GM10847 (cell line): Measurements from ENCODE around the gene DNAH14.

ENCODE experiments used
- POLR2A ChIP-seq: IDR thresholded peaks from 2 replicates; pipeline ENCODE4 v1.6.1; 2011; ENCODE audit not compliant: insufficient read length; ENCODE audit errors: extremely low read depth

DNAH14 gene

GRCh38 chr1:225225681-225226080 is 296.2 kb downstream of the DNAH14 start:
- TF ChIP-seq POLR2A, result no peak

GRCh38 chr1:225228871-225229303 is 299.4 kb downstream of the DNAH14 start:
- TF ChIP-seq POLR2A, result no peak

GRCh38 chr1:225230483-225230882 is 301.0 kb downstream of the DNAH14 start:
- no peak for TF ChIP-seq POLR2A

GRCh38 chr1:225242611-225243010 is 313.1 kb downstream of the DNAH14 start:
- TF ChIP-seq POLR2A, result no peak

GRCh38 chr1:225250432-225250831 is 321.0 kb downstream of the DNAH14 start:
- no peak for TF ChIP-seq POLR2A

GRCh38 chr1:225253173-225253572 is 323.7 kb downstream of the DNAH14 start:
- TF ChIP-seq POLR2A, result no peak

- TF ChIP-seq POLR2A, result no peak
Measured at GRCh38 chr1:225253784-225254183, 324.3 kb downstream of the DNAH14 start.

GRCh38 chr1:225254676-225255075 is 325.2 kb downstream of the DNAH14 start:
- TF ChIP-seq POLR2A, result no peak

GRCh38 chr1:225257081-225257480 is 327.6 kb downstream of the DNAH14 start:
- TF ChIP-seq POLR2A, result no peak

GRCh38 chr1:225258811-225259210 is 329.3 kb downstream of the DNAH14 start:
- TF ChIP-seq POLR2A, result no peak

- TF ChIP-seq POLR2A, result no peak
Measured at GRCh38 chr1:225259542-225259941, 330.1 kb downstream of the DNAH14 start.

GRCh38 chr1:225260319-225260718 is 330.8 kb downstream of the DNAH14 start:
- no peak for TF ChIP-seq POLR2A

- no peak for TF ChIP-seq POLR2A
Measured at GRCh38 chr1:225277445-225277844, 348.0 kb downstream of the DNAH14 start.

- no peak for TF ChIP-seq POLR2A
Measured at GRCh38 chr1:225280563-225280962, 351.1 kb downstream of the DNAH14 start.

GRCh38 chr1:225290244-225290643 is 360.8 kb downstream of the DNAH14 start:
- TF ChIP-seq POLR2A, result no peak

GRCh38 chr1:225299624-225300023 is 370.1 kb downstream of the DNAH14 start:
- no peak for TF ChIP-seq POLR2A

- TF ChIP-seq POLR2A, result no peak
Measured at GRCh38 chr1:225300381-225300780, 370.9 kb downstream of the DNAH14 start.

GRCh38 chr1:225304996-225305395 is 375.5 kb downstream of the DNAH14 start:
- no peak for TF ChIP-seq POLR2A

GRCh38 chr1:225318706-225319575 is 389.5 kb downstream of the DNAH14 start:
- TF ChIP-seq POLR2A, result no peak
